Liver (tissue), 9 donors: Measurements from ENCODE around the gene OFD1. TPM values are rescaled to one million over a fixed set of nuclear protein-coding genes. Genes with fewer than 3 reads are reported as not detected.

Source experiments
- DNase-seq: peaks from one replicate; pipeline ENCODE4 v3.0.0-alpha.2; 2017; ENCODE audit warnings: low spot score
- H3K27ac ChIP-seq, 2 donors: one replicate each; pipeline ENCODE4 v1.7.0; 2013; ENCODE audit warnings: inconsistent platforms in 2 of 2, low read length in 2 of 2, control low read depth in 1 of 2, low read depth in 1 of 2, mild to moderate bottlenecking in 1 of 2
- H3K27me3 ChIP-seq, 4 donors: one replicate each; pipeline versions ENCODE4 v1.6.1 to v1.7.0; 2013; ENCODE audit warnings: low read length in 3 of 4, inconsistent platforms in 1 of 4, mild to moderate bottlenecking in 1 of 4, moderate library complexity in 1 of 4; ENCODE audit not compliant: control insufficient read depth in 4 of 4, insufficient read depth in 4 of 4
- H3K36me3 ChIP-seq, 4 donors: one replicate each; pipeline versions ENCODE4 v1.6.1 to v1.7.0; 2013; ENCODE audit warnings: low read length in 3 of 4, mild to moderate bottlenecking in 3 of 4, low read depth in 1 of 4, moderate library complexity in 1 of 4; ENCODE audit not compliant: control insufficient read depth in 4 of 4, insufficient read depth in 3 of 4
- H3K4me1 ChIP-seq, 4 donors: one replicate each; pipeline versions ENCODE4 v1.6.1 to v1.7.0; 2013; ENCODE audit warnings: low read length in 3 of 4, mild to moderate bottlenecking in 3 of 4, moderate library complexity in 1 of 4; ENCODE audit not compliant: control insufficient read depth in 4 of 4, insufficient read depth in 4 of 4
- H3K4me3 ChIP-seq, 3 donors: one replicate each; pipeline versions ENCODE4 v1.6.1 to v1.7.0; 2013; ENCODE audit warnings: low read length in 3 of 3, control low read depth in 1 of 3, low read depth in 1 of 3, mild to moderate bottlenecking in 1 of 3
- H3K9ac ChIP-seq, 2 donors: one replicate each; pipeline ENCODE4 v1.7.0; 2013; ENCODE audit warnings: low read length in 2 of 2, mild to moderate bottlenecking in 2 of 2, moderate library complexity in 2 of 2, control low read depth in 1 of 2, low read depth in 1 of 2
- H3K9me3 ChIP-seq, 4 donors: one replicate each; pipeline versions ENCODE4 v1.6.1 to v1.7.0; 2013; ENCODE audit warnings: low read length in 3 of 4; ENCODE audit not compliant: control insufficient read depth in 4 of 4
- EGR1 ChIP-seq, 2 donors: IDR thresholded peaks; 2 replicates each; pipeline ENCODE4 v1.6.1; 2016 to 2018; ENCODE audit warnings: antibody characterized with exemption in 2 of 2, low read depth in 2 of 2
- FOXA1 ChIP-seq: IDR thresholded peaks from 2 replicates; pipeline ENCODE4 v1.6.1; 2016; ENCODE audit warnings: antibody characterized with exemption
- FOXA2 ChIP-seq: IDR thresholded peaks from 2 replicates; pipeline ENCODE4 v1.6.1; 2016; ENCODE audit warnings: antibody characterized with exemption
- GABPA ChIP-seq, 2 donors: IDR thresholded peaks in 1 of 2; conservative IDR thresholded peaks in 1 of 2; 2 replicates each; pipeline ENCODE4 v1.6.1; 2016; ENCODE audit warnings: antibody characterized with exemption in 2 of 2, mild to moderate bottlenecking in 1 of 2, moderate library complexity in 1 of 2
- HNF4A ChIP-seq, 2 donors: conservative IDR thresholded peaks; 2 replicates each; pipeline ENCODE4 v1.6.1; 2016; ENCODE audit warnings: antibody characterized with exemption in 2 of 2, mild to moderate bottlenecking in 2 of 2
- HNF4G ChIP-seq: IDR thresholded peaks from 2 replicates; pipeline ENCODE4 v1.6.1; 2016; ENCODE audit warnings: antibody characterized with exemption
- JUND ChIP-seq, 2 donors: IDR thresholded peaks; 2 replicates each; pipeline ENCODE4 v1.6.1; 2016; ENCODE audit warnings: antibody characterized with exemption in 2 of 2
- NR2F2 ChIP-seq: IDR thresholded peaks from 2 replicates; pipeline ENCODE4 v1.6.1; 2016; ENCODE audit warnings: antibody characterized with exemption
- RAD21 ChIP-seq, 2 donors: IDR thresholded peaks; 2 replicates each; pipeline ENCODE4 v1.6.1; 2016; ENCODE audit warnings: antibody characterized with exemption in 2 of 2, mild to moderate bottlenecking in 2 of 2
- RXRA ChIP-seq, 2 donors: IDR thresholded peaks; 2 replicates each; pipeline ENCODE4 v1.6.1; 2017 to 2018; ENCODE audit warnings: antibody characterized with exemption in 2 of 2, mild to moderate bottlenecking in 1 of 2
- SP1 ChIP-seq: IDR thresholded peaks from 2 replicates; pipeline ENCODE4 v1.6.1; 2018; ENCODE audit warnings: antibody characterized with exemption, mild to moderate bottlenecking
- TAF1 ChIP-seq: conservative IDR thresholded peaks from 2 replicates; pipeline ENCODE4 v1.6.1; 2016; ENCODE audit warnings: antibody characterized with exemption, mild to moderate bottlenecking
- YY1 ChIP-seq: IDR thresholded peaks from 2 replicates; pipeline ENCODE4 v1.6.1; 2016; ENCODE audit warnings: antibody characterized with exemption, mild to moderate bottlenecking
- WGBS: extraction: QIAGEN DNeasy Blood & Tissue Kit; methylation state at CpG from one replicate; pipeline ENCODE4 v1.1.7; 2013; 5-methylcytosine and 5-hydroxymethylcytosine counted together
- polyA plus RNA-seq, 2 donors: library from polyadenylated mRNA; stranded (reverse) in 1 of 2; unstranded in 1 of 2; fragments of 200-250 nt in 1 of 2; fragments of >200 nt in 1 of 2; fragmentation: Nextera tagmentation in 1 of 2; extraction: Ambion mirVana in 1 of 2; gene quantifications; one replicate each; pipeline versions ENCODE4 v1.2.1 to v1.2.3, GENCODE V29; 2013 to 2015
- total RNA-seq, 2 donors: library from RNA; depleted of rRNA; stranded (reverse); fragments of >200 nt; gene quantifications; one replicate each; pipeline ENCODE4 v1.2.3, GENCODE V29; 2014
- TF ChIP-seq, protein P1 (sequence below): IDR thresholded peaks from 2 replicates; pipeline ENCODE4 v1.6.1; 2016; ENCODE audit warnings: antibody characterized with exemption
- TF ChIP-seq, protein P2 (sequence below): fragments of 150-350 bp; IDR thresholded peaks from 2 replicates; pipeline ENCODE4 v1.5.1; 2017; ENCODE audit warnings: improper control_type of control experiment, low read depth, low read length; ENCODE audit not compliant: missing input control
- TF ChIP-seq, protein P3 (sequence below): IDR thresholded peaks from 2 replicates; pipeline ENCODE4 v1.6.1; 2016; ENCODE audit warnings: antibody characterized with exemption
- TF ChIP-seq, protein P4 (sequence below): IDR thresholded peaks from 2 replicates; pipeline ENCODE4 v1.6.1; 2016; ENCODE audit warnings: antibody characterized with exemption
- TF ChIP-seq, protein P5 (sequence below): IDR thresholded peaks from 2 replicates; pipeline ENCODE4 v1.6.1; 2016; ENCODE audit warnings: antibody characterized with exemption, mild to moderate bottlenecking
- donor health status: healthy.
- donor health status: healthy.
- donor health status: healthy.
- donor health status: healthy.
- donor health status: healthy.

Gene OFD1
- total and polyA plus RNA-seq, 4 donors = 2.9 to 15.7 (median 9.6) TPM

DNA sequence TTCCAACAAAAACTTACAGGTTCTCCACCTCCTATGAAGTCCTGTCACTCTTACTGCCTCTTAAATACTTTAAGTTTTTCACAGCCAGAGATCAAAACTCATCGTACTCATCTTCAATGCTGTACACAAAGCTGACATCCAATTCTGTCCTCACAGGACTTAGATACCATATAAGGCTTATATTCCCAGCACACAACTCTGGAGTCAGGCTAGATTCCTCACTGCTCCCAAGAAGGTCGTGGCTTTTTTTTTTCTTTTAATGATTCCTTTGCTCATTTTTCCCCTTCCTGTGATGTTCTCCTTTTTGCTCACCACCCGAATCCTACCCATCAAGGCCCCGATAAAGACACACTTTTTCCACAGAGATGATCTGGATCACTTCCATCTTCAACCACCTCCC lies 1.0 kb upstream of the OFD1 start:
- Histone ChIP-seq H3K36me3 (peaks cover 0 to 3% (median 0%) of the 10 kb centered on the region in 4 donors), H3K9me3 (no peaks in the 10 kb centered on the region), H3K4me1 (peaks cover 1 to 25% (median 11%) of the 10 kb centered on the region in 4 donors), H3K27ac (no peak overlapping the region), H3K9ac (peak overlapping the region; percentile 84 to 90), H3K27me3 (no peaks in the 10 kb centered on the region), H3K4me3 (peak overlapping the region; percentile 85 to 99 (median 98))
- TF ChIP-seq, protein P1, sequence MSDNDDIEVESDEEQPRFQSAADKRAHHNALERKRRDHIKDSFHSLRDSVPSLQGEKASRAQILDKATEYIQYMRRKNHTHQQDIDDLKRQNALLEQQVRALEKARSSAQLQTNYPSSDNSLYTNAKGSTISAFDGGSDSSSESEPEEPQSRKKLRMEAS = no peak
- no peak for TF ChIP-seq RAD21 (IDR thresholded peaks at IDR 0.05)
- TF ChIP-seq, protein P2, sequence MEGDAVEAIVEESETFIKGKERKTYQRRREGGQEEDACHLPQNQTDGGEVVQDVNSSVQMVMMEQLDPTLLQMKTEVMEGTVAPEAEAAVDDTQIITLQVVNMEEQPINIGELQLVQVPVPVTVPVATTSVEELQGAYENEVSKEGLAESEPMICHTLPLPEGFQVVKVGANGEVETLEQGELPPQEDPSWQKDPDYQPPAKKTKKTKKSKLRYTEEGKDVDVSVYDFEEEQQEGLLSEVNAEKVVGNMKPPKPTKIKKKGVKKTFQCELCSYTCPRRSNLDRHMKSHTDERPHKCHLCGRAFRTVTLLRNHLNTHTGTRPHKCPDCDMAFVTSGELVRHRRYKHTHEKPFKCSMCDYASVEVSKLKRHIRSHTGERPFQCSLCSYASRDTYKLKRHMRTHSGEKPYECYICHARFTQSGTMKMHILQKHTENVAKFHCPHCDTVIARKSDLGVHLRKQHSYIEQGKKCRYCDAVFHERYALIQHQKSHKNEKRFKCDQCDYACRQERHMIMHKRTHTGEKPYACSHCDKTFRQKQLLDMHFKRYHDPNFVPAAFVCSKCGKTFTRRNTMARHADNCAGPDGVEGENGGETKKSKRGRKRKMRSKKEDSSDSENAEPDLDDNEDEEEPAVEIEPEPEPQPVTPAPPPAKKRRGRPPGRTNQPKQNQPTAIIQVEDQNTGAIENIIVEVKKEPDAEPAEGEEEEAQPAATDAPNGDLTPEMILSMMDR = no peak
- no peak for TF ChIP-seq FOXA2
- TF ChIP-seq NR2F2 = no peak
- TF ChIP-seq SP1 = no peak
- DNase-seq = no peak
- 35% methylated on average over 4 of the region's 4 CpGs for WGBS

DNA sequence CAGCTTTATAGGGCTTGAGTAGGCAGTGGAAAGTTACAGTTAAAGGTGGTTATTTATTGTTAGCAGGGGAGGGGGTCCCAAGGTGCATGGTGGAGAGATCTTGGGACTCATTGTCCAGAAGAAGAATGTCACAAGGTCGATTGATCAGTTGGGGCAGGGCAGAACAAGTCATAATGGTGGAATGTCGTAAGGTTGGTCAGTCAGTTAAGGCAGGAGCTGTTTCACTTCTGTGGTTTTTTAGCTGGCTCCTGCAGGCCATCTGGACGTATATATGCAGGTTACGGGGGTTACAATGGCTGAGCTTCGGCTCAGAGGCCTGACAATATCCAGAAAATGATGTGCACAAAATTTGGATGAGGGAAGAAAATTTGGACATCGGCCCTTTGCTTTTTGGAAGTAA lies 7.1 kb downstream of the OFD1 start:
- no peak overlapping the region for H3K9ac ChIP-seq

More for the DNA sequence above, 7.1 kb downstream of the OFD1 start:
- H3K4me1 ChIP-seq = peaks cover 0 to 2% (median 0%) of the 10 kb centered on the region in 4 donors
- DNase-seq = no peak
- TF ChIP-seq, protein P3, sequence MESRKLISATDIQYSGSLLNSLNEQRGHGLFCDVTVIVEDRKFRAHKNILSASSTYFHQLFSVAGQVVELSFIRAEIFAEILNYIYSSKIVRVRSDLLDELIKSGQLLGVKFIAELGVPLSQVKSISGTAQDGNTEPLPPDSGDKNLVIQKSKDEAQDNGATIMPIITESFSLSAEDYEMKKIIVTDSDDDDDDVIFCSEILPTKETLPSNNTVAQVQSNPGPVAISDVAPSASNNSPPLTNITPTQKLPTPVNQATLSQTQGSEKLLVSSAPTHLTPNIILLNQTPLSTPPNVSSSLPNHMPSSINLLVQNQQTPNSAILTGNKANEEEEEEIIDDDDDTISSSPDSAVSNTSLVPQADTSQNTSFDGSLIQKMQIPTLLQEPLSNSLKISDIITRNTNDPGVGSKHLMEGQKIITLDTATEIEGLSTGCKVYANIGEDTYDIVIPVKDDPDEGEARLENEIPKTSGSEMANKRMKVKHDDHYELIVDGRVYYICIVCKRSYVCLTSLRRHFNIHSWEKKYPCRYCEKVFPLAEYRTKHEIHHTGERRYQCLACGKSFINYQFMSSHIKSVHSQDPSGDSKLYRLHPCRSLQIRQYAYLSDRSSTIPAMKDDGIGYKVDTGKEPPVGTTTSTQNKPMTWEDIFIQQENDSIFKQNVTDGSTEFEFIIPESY = no peak
- TF ChIP-seq HNF4G = no peak
- TF ChIP-seq GABPA (IDR thresholded peaks at IDR 0.05 in 1 of 2, conservative IDR thresholded peaks at IDR 0.05 in 1 of 2) = no peak
- TF ChIP-seq FOXA1 = no peak
- no peak for TF ChIP-seq TAF1
- TF ChIP-seq, protein P1 = no peak
- no peak for TF ChIP-seq SP1
- TF ChIP-seq RAD21 (IDR thresholded peaks at IDR 0.05) = no peak
- TF ChIP-seq, protein P4, sequence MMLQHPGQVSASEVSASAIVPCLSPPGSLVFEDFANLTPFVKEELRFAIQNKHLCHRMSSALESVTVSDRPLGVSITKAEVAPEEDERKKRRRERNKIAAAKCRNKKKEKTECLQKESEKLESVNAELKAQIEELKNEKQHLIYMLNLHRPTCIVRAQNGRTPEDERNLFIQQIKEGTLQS = no peak
- no peak for TF ChIP-seq FOXA2
- TF ChIP-seq, protein P5, sequence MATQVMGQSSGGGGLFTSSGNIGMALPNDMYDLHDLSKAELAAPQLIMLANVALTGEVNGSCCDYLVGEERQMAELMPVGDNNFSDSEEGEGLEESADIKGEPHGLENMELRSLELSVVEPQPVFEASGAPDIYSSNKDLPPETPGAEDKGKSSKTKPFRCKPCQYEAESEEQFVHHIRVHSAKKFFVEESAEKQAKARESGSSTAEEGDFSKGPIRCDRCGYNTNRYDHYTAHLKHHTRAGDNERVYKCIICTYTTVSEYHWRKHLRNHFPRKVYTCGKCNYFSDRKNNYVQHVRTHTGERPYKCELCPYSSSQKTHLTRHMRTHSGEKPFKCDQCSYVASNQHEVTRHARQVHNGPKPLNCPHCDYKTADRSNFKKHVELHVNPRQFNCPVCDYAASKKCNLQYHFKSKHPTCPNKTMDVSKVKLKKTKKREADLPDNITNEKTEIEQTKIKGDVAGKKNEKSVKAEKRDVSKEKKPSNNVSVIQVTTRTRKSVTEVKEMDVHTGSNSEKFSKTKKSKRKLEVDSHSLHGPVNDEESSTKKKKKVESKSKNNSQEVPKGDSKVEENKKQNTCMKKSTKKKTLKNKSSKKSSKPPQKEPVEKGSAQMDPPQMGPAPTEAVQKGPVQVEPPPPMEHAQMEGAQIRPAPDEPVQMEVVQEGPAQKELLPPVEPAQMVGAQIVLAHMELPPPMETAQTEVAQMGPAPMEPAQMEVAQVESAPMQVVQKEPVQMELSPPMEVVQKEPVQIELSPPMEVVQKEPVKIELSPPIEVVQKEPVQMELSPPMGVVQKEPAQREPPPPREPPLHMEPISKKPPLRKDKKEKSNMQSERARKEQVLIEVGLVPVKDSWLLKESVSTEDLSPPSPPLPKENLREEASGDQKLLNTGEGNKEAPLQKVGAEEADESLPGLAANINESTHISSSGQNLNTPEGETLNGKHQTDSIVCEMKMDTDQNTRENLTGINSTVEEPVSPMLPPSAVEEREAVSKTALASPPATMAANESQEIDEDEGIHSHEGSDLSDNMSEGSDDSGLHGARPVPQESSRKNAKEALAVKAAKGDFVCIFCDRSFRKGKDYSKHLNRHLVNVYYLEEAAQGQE = no peak
- no peak for TF ChIP-seq EGR1 (IDR thresholded peaks at IDR 0.05; ENCODE audit: low read depth in 2 of 2)
- no peak for TF ChIP-seq YY1
- TF ChIP-seq JUND (IDR thresholded peaks at IDR 0.05) = no peak
- TF ChIP-seq HNF4A (conservative IDR thresholded peaks at IDR 0.05) = no peak
- TF ChIP-seq, protein P2 = no peak
- TF ChIP-seq RXRA (IDR thresholded peaks at IDR 0.05) = no peak
- no peak for TF ChIP-seq NR2F2
- H3K27ac ChIP-seq = no peak overlapping the region
- no peak overlapping the region for H3K4me3 ChIP-seq
- peaks cover 0 to 6% (median 2%) of the 10 kb centered on the region in 4 donors for H3K36me3 ChIP-seq
- H3K9me3 ChIP-seq = no peaks in the 10 kb centered on the region
- H3K27me3 ChIP-seq = no peaks in the 10 kb centered on the region
- 80% methylated on average over 6 of the region's 6 CpGs for WGBS
